WTC11 (cell line): Measurements from ENCODE around the gene C17orf67. TPM values are rescaled to one million over a fixed set of nuclear protein-coding genes. Genes with fewer than 3 reads are reported as not detected.

Source experiments
- ATAC-seq: fragments of 200-7000 bp; cut with Tn5 transposase; 2 replicates; pipeline ENCODE4 v1.10.0; 2021; ENCODE audit warnings: mild to moderate bottlenecking, moderate library complexity
- CTCF ChIA-PET: fragments of 300-600 bp; sonication (Branson Sonifier 250); formaldehyde crosslinking; loops from one replicate; lab custom pipeline; 2021; ENCODE audit warnings: antibody characterized with exemption; lab: Charles Lee
- POLR2A ChIA-PET: fragments of 350-600 bp; sonication (Branson Sonifier 250); formaldehyde crosslinking; loops from one replicate; lab custom pipeline; 2021; ENCODE audit warnings: antibody characterized with exemption; lab: Charles Lee
- DNase-seq: peaks from one replicate; pipeline ENCODE4 v3.0.0; 2021; ENCODE audit warnings: low spot score
- H3K27ac Mint-ChIP-seq: 2 replicates; pipeline ENCODE4 v1.8.0; 2021; ENCODE audit warnings: mixed read lengths
- H3K27me3 Mint-ChIP-seq: 2 replicates; pipeline ENCODE4 v1.8.0; 2021; ENCODE audit warnings: low read depth, mild to moderate bottlenecking, moderate library complexity, mixed read lengths
- H3K36me3 Mint-ChIP-seq: 2 replicates; pipeline ENCODE4 v1.8.0; 2021; ENCODE audit warnings: mixed read lengths
- H3K4me1 Mint-ChIP-seq: 2 replicates; pipeline ENCODE4 v1.8.0; 2022; ENCODE audit warnings: mixed read lengths
- H3K4me3 Mint-ChIP-seq: 2 replicates; pipeline ENCODE4 v1.8.0; 2021; ENCODE audit warnings: mild to moderate bottlenecking, moderate library complexity, mixed read lengths
- H3K9me3 Mint-ChIP-seq: 2 replicates; pipeline ENCODE4 v1.8.0; 2021; ENCODE audit warnings: mixed read lengths
- ATF1 ChIP-seq: sonication (generic); formaldehyde crosslinking; IDR thresholded peaks from 2 replicates; pipeline ENCODE4 v1.8.1; 2023; ENCODE audit warnings: mild to moderate bottlenecking, moderate library complexity, missing genetic modification reagents
- CBFB ChIP-seq: sonication (generic); formaldehyde crosslinking; IDR thresholded peaks from 2 replicates; pipeline ENCODE4 v1.8.1; 2022; ENCODE audit warnings: mild to moderate bottlenecking, low read depth, missing genetic modification reagents
- ETV6 ChIP-seq: sonication (generic); formaldehyde crosslinking; IDR thresholded peaks from 2 replicates; pipeline ENCODE4 v1.8.1; 2022; ENCODE audit warnings: mild to moderate bottlenecking, missing genetic modification reagents
- JAZF1 ChIP-seq: fragments of 250-450 bp; sonication (Bioruptor Pico); IDR thresholded peaks from 2 replicates; pipeline ENCODE4 v1.9.0; 2021; ENCODE audit warnings: moderate library complexity, mild to moderate bottlenecking, inconsistent platforms
- ZNF317 ChIP-seq: sonication (generic); formaldehyde crosslinking; IDR thresholded peaks from 2 replicates; pipeline ENCODE4 v1.8.1; 2023; ENCODE audit warnings: low read depth, mild to moderate bottlenecking, moderate library complexity, missing genetic modification reagents, borderline replicate concordance
- total RNA-seq: library from RNA; stranded (reverse); gene quantifications from 3 replicates; pipeline ENCODE4 v1.2.3, GENCODE V29; 2021
- TF ChIP-seq, protein P1 (sequence below): sonication (generic); formaldehyde crosslinking; IDR thresholded peaks from 2 replicates; pipeline ENCODE4 v1.8.0; 2023; ENCODE audit warnings: missing genetic modification reagents, mild to moderate bottlenecking, borderline replicate concordance

Gene C17orf67
- total RNA-seq, 1 experiment from 2014 or later, result 3.3 TPM

DNA sequence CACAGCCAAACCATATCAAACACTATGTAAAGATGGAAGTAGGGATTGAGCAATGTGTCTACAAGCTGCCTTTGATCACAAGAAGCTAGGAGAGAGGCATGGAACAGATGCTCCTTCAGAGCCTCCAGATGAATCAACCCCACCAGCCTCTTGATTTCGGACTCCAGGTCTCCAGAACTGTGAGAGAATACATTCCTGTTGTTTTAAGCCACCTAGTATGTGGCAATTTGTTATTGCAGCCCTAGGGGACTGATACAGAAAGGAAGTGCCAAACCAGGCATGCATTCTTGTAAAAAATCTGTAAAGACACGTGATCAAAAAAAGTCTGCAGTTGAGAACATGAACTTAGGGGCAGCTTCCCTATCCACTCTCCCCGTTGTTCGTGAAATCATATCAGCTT lies 91.1 kb downstream of the C17orf67 start:
- Mint-ChIP-seq H3K27ac (no peak overlapping the region), H3K36me3 (no peaks in the 10 kb centered on the region), H3K4me1 (peaks cover 8% of the 10 kb centered on the region; the same call in 1 of the 2 replicates), H3K4me3 (no peak overlapping the region), H3K9me3 (peaks cover 5% of the 10 kb centered on the region; the same call in 1 of the 2 replicates), H3K27me3 (no peaks in the 10 kb centered on the region)
- ATAC-seq (no peak), DNase-seq (no peak)
- TF ChIP-seq CBFB (no peak), ZNF317 (CRISPR knock-in tag) (no peak), ATF1 (CRISPR knock-in tag) (no peak), ETV6 (no peak), JAZF1 (CRISPR knock-in tag) (no peak)
- TF ChIP-seq, protein P1, sequence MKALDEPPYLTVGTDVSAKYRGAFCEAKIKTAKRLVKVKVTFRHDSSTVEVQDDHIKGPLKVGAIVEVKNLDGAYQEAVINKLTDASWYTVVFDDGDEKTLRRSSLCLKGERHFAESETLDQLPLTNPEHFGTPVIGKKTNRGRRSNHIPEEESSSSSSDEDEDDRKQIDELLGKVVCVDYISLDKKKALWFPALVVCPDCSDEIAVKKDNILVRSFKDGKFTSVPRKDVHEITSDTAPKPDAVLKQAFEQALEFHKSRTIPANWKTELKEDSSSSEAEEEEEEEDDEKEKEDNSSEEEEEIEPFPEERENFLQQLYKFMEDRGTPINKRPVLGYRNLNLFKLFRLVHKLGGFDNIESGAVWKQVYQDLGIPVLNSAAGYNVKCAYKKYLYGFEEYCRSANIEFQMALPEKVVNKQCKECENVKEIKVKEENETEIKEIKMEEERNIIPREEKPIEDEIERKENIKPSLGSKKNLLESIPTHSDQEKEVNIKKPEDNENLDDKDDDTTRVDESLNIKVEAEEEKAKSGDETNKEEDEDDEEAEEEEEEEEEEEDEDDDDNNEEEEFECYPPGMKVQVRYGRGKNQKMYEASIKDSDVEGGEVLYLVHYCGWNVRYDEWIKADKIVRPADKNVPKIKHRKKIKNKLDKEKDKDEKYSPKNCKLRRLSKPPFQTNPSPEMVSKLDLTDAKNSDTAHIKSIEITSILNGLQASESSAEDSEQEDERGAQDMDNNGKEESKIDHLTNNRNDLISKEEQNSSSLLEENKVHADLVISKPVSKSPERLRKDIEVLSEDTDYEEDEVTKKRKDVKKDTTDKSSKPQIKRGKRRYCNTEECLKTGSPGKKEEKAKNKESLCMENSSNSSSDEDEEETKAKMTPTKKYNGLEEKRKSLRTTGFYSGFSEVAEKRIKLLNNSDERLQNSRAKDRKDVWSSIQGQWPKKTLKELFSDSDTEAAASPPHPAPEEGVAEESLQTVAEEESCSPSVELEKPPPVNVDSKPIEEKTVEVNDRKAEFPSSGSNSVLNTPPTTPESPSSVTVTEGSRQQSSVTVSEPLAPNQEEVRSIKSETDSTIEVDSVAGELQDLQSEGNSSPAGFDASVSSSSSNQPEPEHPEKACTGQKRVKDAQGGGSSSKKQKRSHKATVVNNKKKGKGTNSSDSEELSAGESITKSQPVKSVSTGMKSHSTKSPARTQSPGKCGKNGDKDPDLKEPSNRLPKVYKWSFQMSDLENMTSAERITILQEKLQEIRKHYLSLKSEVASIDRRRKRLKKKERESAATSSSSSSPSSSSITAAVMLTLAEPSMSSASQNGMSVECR (CRISPR knock-in tag), result no peak
- POLR2A ChIA-PET, result no interaction called here
- CTCF ChIA-PET, result interaction anchor here (0.6 kb wide), 1 partner anchor 27 kb away, joined by 3 read pairs; no protein-coding TSS in a partner anchor

Other genes starting within 250 kb of the C17orf67 start
- 0.89 to 1.2 TPM (median 1.1 TPM) in 3 replicates for gene NOG, start 240.2 kb downstream of the C17orf67 start, total RNA-seq
- gene DGKE, start 231 bp upstream of the C17orf67 start, total RNA-seq, result 8.5 to 9.4 TPM (median 9.3 TPM) in 3 replicates
- gene TRIM25, start 80.1 kb upstream of the C17orf67 start, total RNA-seq, result 36.6 to 49.0 TPM (median 38.9 TPM) in 3 replicates
- gene COIL, start 127.1 kb upstream of the C17orf67 start, total RNA-seq, result 22.6 to 23.5 TPM (median 23.4 TPM) in 3 replicates
- gene SCPEP1, start 144.2 kb upstream of the C17orf67 start, total RNA-seq, result 41.3 to 49.3 TPM (median 43.1 TPM) in 3 replicates